GM12878 (cell line): ENCODE results near the gene GSTM5. TPM values are rescaled to one million over a fixed set of nuclear protein-coding genes. Genes with fewer than 3 reads are reported as not detected.

Source experiments
- ATAC-seq: fragments of 200-7000 bp; cut with Tn5 transposase; 3 replicates; pipeline ENCODE4 v1.9.1; 2020; ENCODE audit warnings: mild to moderate bottlenecking, moderate library complexity
- BruUV-seq: library from RNA; stranded (reverse); fragments of 400-500 nt; replicated peaks from 2 replicates; lab custom pipeline; 2021; lab: Mats Ljungman, UMichigan
- CTCF ChIA-PET: fragments of 300-600 bp; sonication (Branson Sonifier 250); formaldehyde crosslinking; extraction: SDS; loops from one replicate; lab custom pipeline; 2021; ENCODE audit warnings: inconsistent platforms; lab: Yijun Ruan, JAX
- POLR2A ChIA-PET: fragments of 350-600 bp; formaldehyde crosslinking; extraction: SDS; loops from one replicate; lab custom pipeline; 2021; ENCODE audit warnings: inconsistent platforms; lab: Charles Lee
- RAD21 ChIA-PET: fragments of 300-600 bp; sonication (Branson Sonifier 250); formaldehyde crosslinking; loops from one replicate; lab custom pipeline; 2023; ENCODE audit warnings: antibody characterized with exemption; ENCODE audit not compliant: unreplicated experiment; lab: Charles Lee
- SMC1A ChIA-PET: fragments of 300-600 bp; sonication (Branson Sonifier 250); formaldehyde crosslinking; loops from one replicate; lab custom pipeline; 2023; ENCODE audit not compliant: unreplicated experiment, uncharacterized antibody; lab: Charles Lee
- DNase-seq: peaks from one replicate; pipeline ENCODE4 v3.0.0-alpha.2; 2011; ENCODE audit warnings: low read depth, low spot score
- FAIRE-seq: peaks from 3 replicates; lab custom pipeline; 2011; peaks lifted over from hg19 to GRCh38; lab: Jason Lieb, UNC
- H2AFZ ChIP-seq: 2 replicates; pipeline ENCODE4 v1.6.0; 2011; ENCODE audit warnings: low read depth, low read length, control low read depth; ENCODE audit not compliant: control insufficient read depth
- H3K27ac ChIP-seq: 2 replicates; pipeline ENCODE4 v1.5.1; 2011; ENCODE audit warnings: control low read depth; ENCODE audit not compliant: control insufficient read depth, insufficient read depth
- H3K27me3 ChIP-seq, 2 experiments: replicated peaks in 1 of 2; 2 replicates each; pipeline versions ENCODE4 v1.6.0 to v1.6.1; 2011; ENCODE audit warnings: low read length in 1 of 2; ENCODE audit not compliant: control insufficient read depth in 2 of 2, insufficient read depth in 2 of 2
- H3K36me3 ChIP-seq, 2 experiments: 2 replicates each; pipeline ENCODE4 v1.5.1; 2011; ENCODE audit warnings: low read length in 1 of 2; ENCODE audit not compliant: control insufficient read depth in 2 of 2, insufficient read depth in 2 of 2
- H3K4me1 ChIP-seq: 2 replicates; pipeline ENCODE4 v1.6.1; 2011; ENCODE audit warnings: mild to moderate bottlenecking, low read length, moderate library complexity, mixed read lengths; ENCODE audit not compliant: control insufficient read depth, insufficient read depth
- H3K4me2 ChIP-seq: 2 replicates; pipeline ENCODE4 v1.6.0; 2011; ENCODE audit warnings: control low read depth; ENCODE audit not compliant: control insufficient read depth, insufficient read depth
- H3K4me3 ChIP-seq: fragments of 200-600 bp; sonication (generic); 2 replicates; pipeline ENCODE4 v1.5.1; 2016
- H3K79me2 ChIP-seq: 2 replicates; pipeline ENCODE4 v1.6.0; 2011; ENCODE audit warnings: low read length; ENCODE audit not compliant: control insufficient read depth, insufficient read depth
- H3K9ac ChIP-seq: 2 replicates; pipeline ENCODE4 v1.8.0; 2011; ENCODE audit warnings: low read length, control low read depth, mixed read lengths; ENCODE audit not compliant: control insufficient read depth, insufficient read depth
- H3K9me3 ChIP-seq: replicated peaks from 3 replicates; pipeline ENCODE4 v1.5.1; 2011; ENCODE audit warnings: mild to moderate bottlenecking, low read length; ENCODE audit not compliant: control insufficient read depth, insufficient read depth
- H4K20me1 ChIP-seq: 2 replicates; pipeline ENCODE4 v1.6.0; 2011; ENCODE audit not compliant: control insufficient read depth, insufficient read depth
- ATF7 ChIP-seq: fragments of 450-650 bp; IDR thresholded peaks from 2 replicates; pipeline ENCODE4 v1.6.1; 2016; ENCODE audit warnings: low read depth, mild to moderate bottlenecking
- BACH1 ChIP-seq: fragments of 450-650 bp; IDR thresholded peaks from 2 replicates; pipeline ENCODE4 v1.6.1; 2017; ENCODE audit warnings: mild to moderate bottlenecking, borderline replicate concordance
- BMI1 ChIP-seq: fragments of 450-650 bp; IDR thresholded peaks from 2 replicates; pipeline ENCODE4 v1.6.1; 2016; ENCODE audit warnings: mild to moderate bottlenecking, moderate library complexity, borderline replicate concordance
- CHD4 ChIP-seq: fragments of 200-600 bp; sonication (generic); IDR thresholded peaks from 2 replicates; pipeline ENCODE4 v1.6.1; 2016; ENCODE audit warnings: mild to moderate bottlenecking
- MLLT1 ChIP-seq: fragments of 450-650 bp; IDR thresholded peaks from 2 replicates; pipeline ENCODE4 v1.6.1; 2016; ENCODE audit warnings: mild to moderate bottlenecking
- MTA2 ChIP-seq: fragments of 450-650 bp; IDR thresholded peaks from 2 replicates; pipeline ENCODE4 v1.6.1; 2016; ENCODE audit warnings: low read depth, mild to moderate bottlenecking, moderate library complexity
- PML ChIP-seq: IDR thresholded peaks from 2 replicates; pipeline ENCODE4 v1.6.1; 2012; ENCODE audit warnings: low read length, inconsistent platforms
- ZNF207 ChIP-seq: fragments of 450-650 bp; IDR thresholded peaks from 2 replicates; pipeline ENCODE4 v1.6.1; 2014; ENCODE audit warnings: antibody characterized with exemption, mild to moderate bottlenecking, borderline replicate concordance
- WGBS: methylation state at CpG from one replicate; pipeline ENCODE4 v1.1.6; 2016; ENCODE audit warnings: low lambda C conversion rate; ENCODE audit not compliant: insufficient replicate concordance, insufficient coverage; ENCODE audit errors: missing lambda C conversion rate; 5-methylcytosine and 5-hydroxymethylcytosine counted together
- in situ Hi-C: fragments of 300-500 bp; cut with MboI; formaldehyde crosslinking; loops from 9 replicates; pipeline ENCODE4 v1.14.3; 2018; ENCODE audit warnings: mixed read lengths
- intact Hi-C: fragments of 100-400 bp; cut with micrococcal nuclease; formaldehyde crosslinking; loops from one replicate; pipeline ENCODE4 v1.14.2; 2022; ENCODE audit not compliant: unreplicated experiment
- polyA plus RNA-seq, 11 experiments: library from polyadenylated mRNA; depleted of rRNA in 4 of 11; unstranded in 6 of 11; stranded (reverse) in 5 of 11; fragments of >200 nt; fragmentation: Nextera tagmentation in 4 of 11; fragmentation: Illumina TruSeq in 1 of 11; extraction: Ambion mirVana in 4 of 11; extraction: Trizol in 1 of 11; gene quantifications; 1 replicate in 1 of 11; 2 replicates in 10 of 11; pipeline versions ENCODE4 v1.2.1 to v1.2.3, GENCODE V29; 2011 to 2016; ENCODE audit warnings: inconsistent platforms in 2 of 11, missing spikeins in 2 of 11, low read depth in 1 of 11
- total RNA-seq, 4 experiments: library from RNA; depleted of rRNA in 3 of 4; stranded (reverse); fragments of >200 nt in 3 of 4; fragmentation: Illumina TruSeq in 1 of 4; extraction: Trizol in 1 of 4; gene quantifications; 2 replicates each; pipeline versions ENCODE4 v1.2.1 to v1.2.3, GENCODE V29; 2013 to 2021
- TF ChIP-seq, protein P1 (sequence below): fragments of 450-650 bp; IDR thresholded peaks from 2 replicates; pipeline ENCODE4 v1.6.1; 2018; ENCODE audit warnings: mild to moderate bottlenecking, low read depth, moderate library complexity; ENCODE audit not compliant: partially characterized antibody
- TF ChIP-seq, protein P2 (sequence below): IDR thresholded peaks from 2 replicates; pipeline ENCODE4 v1.6.1; 2011; ENCODE audit warnings: mild to moderate bottlenecking, low read depth, low read length, moderate library complexity; ENCODE audit not compliant: insufficient replicate concordance
- TF ChIP-seq, protein P3 (sequence below): IDR thresholded peaks from 2 replicates; pipeline ENCODE4 v1.6.1; 2012; ENCODE audit warnings: low read length, inconsistent platforms

Gene GSTM5
- total and polyA plus RNA-seq, 10 of the 15 experiments (the other 5 are each of a cell fraction or from before 2014, with no cell fraction given), result 0.10 to 0.37 (median 0.26) TPM; not detected in 1

DNA sequence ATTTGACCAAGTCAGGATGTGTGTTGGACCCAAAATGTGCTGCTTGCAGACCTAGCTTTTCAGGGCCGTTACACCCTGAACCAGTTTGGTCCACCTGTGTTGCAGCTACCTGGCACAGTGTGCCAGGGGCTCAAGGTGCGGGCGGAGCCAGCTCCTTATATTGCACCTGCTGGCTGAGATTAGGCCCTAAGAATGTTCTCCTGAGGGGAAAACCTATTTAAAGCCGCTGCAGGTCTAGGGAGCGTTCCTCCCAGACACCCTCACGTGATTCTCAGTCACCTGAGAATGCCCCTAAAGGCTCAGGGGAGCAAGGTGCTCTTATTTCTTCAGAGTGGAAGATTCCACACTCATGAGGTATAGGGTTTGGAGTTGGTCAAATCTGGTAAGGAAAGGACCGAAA is 16.8 kb downstream of the GSTM5 start (continued):
- TF ChIP-seq, protein P1, sequence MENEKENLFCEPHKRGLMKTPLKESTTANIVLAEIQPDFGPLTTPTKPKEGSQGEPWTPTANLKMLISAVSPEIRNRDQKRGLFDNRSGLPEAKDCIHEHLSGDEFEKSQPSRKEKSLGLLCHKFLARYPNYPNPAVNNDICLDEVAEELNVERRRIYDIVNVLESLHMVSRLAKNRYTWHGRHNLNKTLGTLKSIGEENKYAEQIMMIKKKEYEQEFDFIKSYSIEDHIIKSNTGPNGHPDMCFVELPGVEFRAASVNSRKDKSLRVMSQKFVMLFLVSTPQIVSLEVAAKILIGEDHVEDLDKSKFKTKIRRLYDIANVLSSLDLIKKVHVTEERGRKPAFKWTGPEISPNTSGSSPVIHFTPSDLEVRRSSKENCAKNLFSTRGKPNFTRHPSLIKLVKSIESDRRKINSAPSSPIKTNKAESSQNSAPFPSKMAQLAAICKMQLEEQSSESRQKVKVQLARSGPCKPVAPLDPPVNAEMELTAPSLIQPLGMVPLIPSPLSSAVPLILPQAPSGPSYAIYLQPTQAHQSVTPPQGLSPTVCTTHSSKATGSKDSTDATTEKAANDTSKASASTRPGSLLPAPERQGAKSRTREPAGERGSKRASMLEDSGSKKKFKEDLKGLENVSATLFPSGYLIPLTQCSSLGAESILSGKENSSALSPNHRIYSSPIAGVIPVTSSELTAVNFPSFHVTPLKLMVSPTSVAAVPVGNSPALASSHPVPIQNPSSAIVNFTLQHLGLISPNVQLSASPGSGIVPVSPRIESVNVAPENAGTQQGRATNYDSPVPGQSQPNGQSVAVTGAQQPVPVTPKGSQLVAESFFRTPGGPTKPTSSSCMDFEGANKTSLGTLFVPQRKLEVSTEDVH, result no peak
- TF ChIP-seq MLLT1 (no peak), ATF7 (no peak)
- TF ChIP-seq, all 136 proteins: peak for 0

DNA sequence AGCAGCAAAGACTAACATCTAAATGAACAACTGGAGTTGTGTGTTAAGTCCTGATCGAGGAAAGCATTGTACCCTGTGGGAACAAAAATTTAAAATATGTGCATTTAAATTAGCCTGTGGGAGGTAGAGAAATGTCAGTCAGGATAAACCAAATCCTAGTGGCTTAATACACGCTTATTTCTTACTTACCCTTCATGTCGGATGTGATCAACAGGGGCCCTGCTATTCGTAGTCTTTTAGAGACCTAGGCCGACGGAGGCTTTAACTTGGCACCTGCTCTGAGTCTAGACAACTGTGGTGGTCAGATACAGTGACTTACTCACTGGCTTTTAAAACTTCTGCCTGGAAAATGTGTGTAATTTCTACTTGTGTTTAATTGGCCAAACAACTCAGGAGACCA is 18.6 kb downstream of the GSTM5 start:
- Histone ChIP-seq H3K27ac (no peak overlapping the region), H3K27me3 (no peaks in the 10 kb centered on the region; a peak in 1 of 4 replicates), H4K20me1 (no peaks in the 10 kb centered on the region), H3K4me3 (no peak overlapping the region), H3K79me2 (no peaks in the 10 kb centered on the region), H3K4me1 (no peaks in the 10 kb centered on the region), H3K9me3 (no peaks in the 10 kb centered on the region), H3K4me2 (no peak overlapping the region), H2AFZ (no peak overlapping the region), H3K9ac (no peak overlapping the region), H3K36me3 (no peaks in the 10 kb centered on the region)
- in situ Hi-C loops (no loop called here), intact Hi-C loops (no loop called here)
- CTCF ChIA-PET, result no interaction called here
- FAIRE-seq (no peak), DNase-seq (no peak), ATAC-seq (no peak)
- WGBS, result 43% methylated on average over 6 of the region's 6 CpGs
- SMC1A ChIA-PET, result interaction anchor here (1.3 kb wide), 1 partner anchor 91 kb away, joined by 3 read pairs; no protein-coding TSS in a partner anchor
- RAD21 ChIA-PET, result no interaction called here
- TF ChIP-seq BACH1 (no peak), PML (no peak), MTA2 (no peak), CHD4 (no peak), BMI1 (no peak), ZNF207 (no peak)
- TF ChIP-seq, protein P2, sequence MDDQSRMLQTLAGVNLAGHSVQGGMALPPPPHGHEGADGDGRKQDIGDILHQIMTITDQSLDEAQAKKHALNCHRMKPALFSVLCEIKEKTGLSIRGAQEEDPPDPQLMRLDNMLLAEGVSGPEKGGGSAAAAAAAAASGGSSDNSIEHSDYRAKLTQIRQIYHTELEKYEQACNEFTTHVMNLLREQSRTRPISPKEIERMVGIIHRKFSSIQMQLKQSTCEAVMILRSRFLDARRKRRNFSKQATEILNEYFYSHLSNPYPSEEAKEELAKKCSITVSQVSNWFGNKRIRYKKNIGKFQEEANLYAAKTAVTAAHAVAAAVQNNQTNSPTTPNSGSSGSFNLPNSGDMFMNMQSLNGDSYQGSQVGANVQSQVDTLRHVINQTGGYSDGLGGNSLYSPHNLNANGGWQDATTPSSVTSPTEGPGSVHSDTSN, result no peak
- TF ChIP-seq, protein P3, sequence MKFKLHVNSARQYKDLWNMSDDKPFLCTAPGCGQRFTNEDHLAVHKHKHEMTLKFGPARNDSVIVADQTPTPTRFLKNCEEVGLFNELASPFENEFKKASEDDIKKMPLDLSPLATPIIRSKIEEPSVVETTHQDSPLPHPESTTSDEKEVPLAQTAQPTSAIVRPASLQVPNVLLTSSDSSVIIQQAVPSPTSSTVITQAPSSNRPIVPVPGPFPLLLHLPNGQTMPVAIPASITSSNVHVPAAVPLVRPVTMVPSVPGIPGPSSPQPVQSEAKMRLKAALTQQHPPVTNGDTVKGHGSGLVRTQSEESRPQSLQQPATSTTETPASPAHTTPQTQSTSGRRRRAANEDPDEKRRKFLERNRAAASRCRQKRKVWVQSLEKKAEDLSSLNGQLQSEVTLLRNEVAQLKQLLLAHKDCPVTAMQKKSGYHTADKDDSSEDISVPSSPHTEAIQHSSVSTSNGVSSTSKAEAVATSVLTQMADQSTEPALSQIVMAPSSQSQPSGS, result no peak
- no TSS peak for BruUV-seq
- POLR2A ChIA-PET, result no interaction called here
